ENCODE measurements around the gene PALLD. TPM values are rescaled to one million over a fixed set of nuclear protein-coding genes. Genes with fewer than 3 reads are reported as not detected.
A peak's percentile ranks its signal among the peaks of the same experiment; 100 is the strongest.

Gene PALLD
- total RNA-seq, 1 donor from 2014 or later = 22.9 TPM

DNA sequence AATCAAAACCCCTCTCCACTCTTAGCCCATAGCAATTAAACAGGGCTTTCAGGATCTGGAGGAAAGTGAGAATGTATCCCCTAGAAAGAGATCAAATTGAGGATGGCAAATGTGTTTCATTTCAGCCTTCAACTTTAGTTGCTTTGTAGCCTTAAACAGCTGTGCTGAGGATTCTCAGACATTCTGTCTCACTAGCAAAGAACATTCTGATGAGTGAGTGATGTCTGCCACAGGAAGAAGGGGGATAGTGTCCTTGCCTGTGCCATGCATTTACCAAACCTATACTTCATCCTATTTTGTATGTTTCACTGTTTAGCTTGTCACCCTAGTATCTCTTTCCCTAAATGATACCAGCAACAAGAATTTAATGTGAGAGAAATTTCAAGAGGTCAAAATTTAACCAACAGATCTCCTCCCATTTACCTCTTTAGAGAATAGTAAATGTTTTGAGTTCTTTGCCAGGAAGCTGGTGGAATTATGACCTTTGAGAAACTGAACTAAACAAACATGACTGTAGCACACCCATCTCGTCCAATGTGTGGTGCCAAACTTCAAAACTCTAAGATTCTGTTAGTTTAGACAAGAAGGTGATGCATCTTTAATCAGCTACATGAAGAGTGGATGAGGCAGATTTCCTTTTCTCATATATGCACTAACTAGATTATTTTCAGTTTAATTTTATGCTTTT is 165.6 kb downstream of the PALLD start:
- no peaks in the 10 kb centered on the region for H3K36me3 Mint-ChIP-seq (ENCODE audit: low read depth)

DNA sequence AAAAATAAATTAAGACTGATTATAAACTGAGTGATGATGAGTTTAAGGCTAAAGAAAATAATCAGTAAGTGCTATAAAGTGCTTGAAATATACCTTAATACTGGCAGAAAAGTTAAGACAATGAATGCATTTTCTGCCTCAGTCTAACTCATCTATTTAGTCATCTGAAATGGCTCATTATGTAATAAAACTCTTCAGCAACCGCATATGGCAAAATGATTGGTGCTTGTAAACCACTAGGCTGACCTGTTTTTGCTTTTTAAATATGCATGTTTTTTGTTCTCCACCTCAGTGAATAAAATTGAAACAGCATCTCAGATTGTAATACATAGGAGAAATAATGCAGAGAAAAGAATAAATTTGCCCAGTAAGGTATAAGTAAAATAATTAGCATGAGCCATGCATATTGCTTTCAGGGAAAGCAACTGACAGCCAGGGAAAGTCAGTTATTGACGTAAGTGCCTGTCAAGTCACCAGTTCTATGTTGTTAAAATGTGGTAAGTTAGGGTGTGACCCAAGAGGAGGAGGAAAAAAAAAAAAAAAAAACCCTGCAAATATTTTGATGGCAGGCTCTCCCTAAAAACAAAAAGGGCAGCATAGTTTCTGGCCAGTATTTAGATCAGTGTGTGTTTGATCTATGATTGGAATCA is 167.5 kb downstream of the PALLD start:
- Mint-ChIP-seq H3K4me1 (ENCODE audit: low read depth) (no peaks in the 10 kb centered on the region), H3K36me3 (ENCODE audit: low read depth) (no peaks in the 10 kb centered on the region), H3K27ac (no peak overlapping the region), H3K4me3 (no peak overlapping the region), H3K27me3 (ENCODE audit: insufficient read depth) (peaks cover 13% of the 10 kb centered on the region), H3K9me3 (no peaks in the 10 kb centered on the region)
- DNase-seq (ENCODE audit: low spot score) = no peak
- intact Hi-C loops (cut with micrococcal nuclease) = no loop called here

More for the DNA sequence above, 165.6 kb downstream of the PALLD start:
- DNase-seq (ENCODE audit: low spot score) = no peak
- H3K4me1 Mint-ChIP-seq (ENCODE audit: low read depth) = no peaks in the 10 kb centered on the region
- peaks cover 17% of the 10 kb centered on the region for H3K27me3 Mint-ChIP-seq (ENCODE audit: insufficient read depth)
- H3K27ac Mint-ChIP-seq = no peak overlapping the region
- H3K9me3 Mint-ChIP-seq = no peaks in the 10 kb centered on the region
- no peak overlapping the region for H3K4me3 Mint-ChIP-seq
- intact Hi-C loops (cut with micrococcal nuclease) = no loop called here

DNA sequence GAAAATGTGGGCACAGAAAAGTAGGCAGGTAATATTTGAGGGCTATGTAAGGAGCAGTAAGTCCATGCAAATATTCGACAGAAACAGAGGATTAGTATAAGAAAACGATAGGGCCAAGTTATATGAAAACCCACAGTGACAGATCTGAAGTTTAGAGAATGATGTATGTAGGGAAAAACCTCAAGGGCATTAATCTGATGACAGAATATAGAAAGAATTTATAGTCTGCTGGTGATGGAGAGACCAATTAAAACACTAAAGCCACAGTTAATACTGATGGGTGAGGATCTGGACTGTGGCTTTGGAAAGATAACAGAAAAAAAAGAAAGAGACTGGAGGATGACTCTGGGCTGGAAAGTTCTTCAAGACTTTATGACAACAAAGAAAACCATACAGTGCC is 169.7 kb downstream of the PALLD start:
- Mint-ChIP-seq H3K9me3 (no peaks in the 10 kb centered on the region), H3K4me3 (no peak overlapping the region), H3K4me1 (ENCODE audit: low read depth) (no peaks in the 10 kb centered on the region), H3K27me3 (ENCODE audit: insufficient read depth) (peaks cover 13% of the 10 kb centered on the region), H3K27ac (no peak overlapping the region), H3K36me3 (ENCODE audit: low read depth) (no peaks in the 10 kb centered on the region)
- intact Hi-C loops (cut with micrococcal nuclease) = no loop called here
- DNase-seq (ENCODE audit: low spot score) = no peak

DNA sequence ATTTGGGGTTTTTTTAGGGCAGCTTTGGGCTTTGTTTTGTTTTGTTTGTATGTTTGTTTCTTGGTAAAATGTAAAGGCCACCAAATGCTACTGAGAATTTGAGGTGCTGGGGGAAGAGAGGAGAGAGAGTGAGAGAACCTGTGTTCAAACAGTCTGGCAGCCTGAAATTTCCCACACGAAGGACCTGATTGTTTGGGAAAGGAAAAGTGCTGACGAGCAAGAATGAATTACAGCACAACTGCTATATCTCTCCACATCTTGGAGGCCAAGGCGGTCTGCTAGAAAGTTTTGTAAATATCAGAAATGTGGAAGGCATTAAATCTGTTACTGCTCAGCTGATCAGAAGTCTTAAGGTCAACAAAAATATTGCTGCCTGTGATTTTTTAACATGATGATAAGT is 170.5 kb downstream of the PALLD start:
- H3K4me1 Mint-ChIP-seq (ENCODE audit: low read depth) = no peaks in the 10 kb centered on the region
- no peak overlapping the region for H3K4me3 Mint-ChIP-seq
- H3K36me3 Mint-ChIP-seq (ENCODE audit: low read depth) = no peaks in the 10 kb centered on the region
- DNase-seq (ENCODE audit: low spot score) = no peak
- H3K27me3 Mint-ChIP-seq (ENCODE audit: insufficient read depth) = peaks cover 13% of the 10 kb centered on the region
- no peak overlapping the region for H3K27ac Mint-ChIP-seq
- no peaks in the 10 kb centered on the region for H3K9me3 Mint-ChIP-seq
- intact Hi-C loops (cut with micrococcal nuclease) = no loop called here

DNA sequence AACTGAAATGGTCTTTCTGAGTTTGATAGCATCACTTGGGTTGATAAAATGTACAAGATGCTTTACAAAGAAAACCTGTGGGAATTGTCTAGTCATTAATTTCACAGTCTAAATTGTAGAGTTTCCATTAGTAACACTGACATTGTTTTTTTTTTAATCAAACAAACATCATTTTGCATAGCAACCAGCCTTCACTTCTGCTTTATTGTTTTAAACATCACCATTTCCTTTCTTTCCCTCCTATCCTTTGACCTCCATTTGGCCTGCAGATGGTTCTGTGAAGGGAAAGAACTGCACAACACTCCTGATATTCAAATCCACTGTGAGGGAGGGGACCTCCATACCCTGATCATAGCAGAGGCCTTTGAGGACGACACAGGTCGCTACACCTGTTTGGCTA is 171.1 kb downstream of the PALLD start:
- Mint-ChIP-seq H3K9me3 (no peaks in the 10 kb centered on the region), H3K27ac (no peak overlapping the region), H3K27me3 (ENCODE audit: insufficient read depth) (peaks cover 13% of the 10 kb centered on the region), H3K4me1 (ENCODE audit: low read depth) (no peaks in the 10 kb centered on the region), H3K36me3 (ENCODE audit: low read depth) (no peaks in the 10 kb centered on the region), H3K4me3 (no peak overlapping the region)
- no peak for DNase-seq (ENCODE audit: low spot score)
- intact Hi-C loops (cut with micrococcal nuclease) = no loop called here

DNA sequence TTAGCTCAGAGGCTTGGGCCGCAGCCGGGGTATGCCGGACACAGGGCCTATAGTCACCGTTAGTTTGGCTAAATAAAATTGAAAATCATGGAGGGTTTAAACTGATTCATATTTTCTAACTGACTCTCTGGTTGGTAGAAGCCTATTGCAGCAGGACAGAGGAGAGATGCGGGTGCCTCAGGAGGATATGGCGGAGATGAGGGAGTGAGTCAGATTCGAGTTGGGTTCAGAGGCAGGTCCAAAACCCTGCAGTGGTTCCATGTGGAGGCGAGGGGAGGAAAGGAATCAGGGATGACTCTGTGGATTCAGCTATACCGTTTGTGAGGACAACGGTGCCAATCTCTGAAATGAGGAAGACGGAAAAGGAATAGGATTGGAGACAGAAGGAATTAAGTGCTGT is 176.6 kb downstream of the PALLD start:
- no peak for DNase-seq (ENCODE audit: low spot score)
- H3K27ac Mint-ChIP-seq = no peak overlapping the region
- H3K27me3 Mint-ChIP-seq (ENCODE audit: insufficient read depth) = no peaks in the 10 kb centered on the region
- no peak overlapping the region for H3K4me3 Mint-ChIP-seq
- H3K4me1 Mint-ChIP-seq (ENCODE audit: low read depth) = no peaks in the 10 kb centered on the region
- no peaks in the 10 kb centered on the region for H3K36me3 Mint-ChIP-seq (ENCODE audit: low read depth)
- no peaks in the 10 kb centered on the region for H3K9me3 Mint-ChIP-seq
- intact Hi-C loops (cut with micrococcal nuclease) = no loop called here

DNA sequence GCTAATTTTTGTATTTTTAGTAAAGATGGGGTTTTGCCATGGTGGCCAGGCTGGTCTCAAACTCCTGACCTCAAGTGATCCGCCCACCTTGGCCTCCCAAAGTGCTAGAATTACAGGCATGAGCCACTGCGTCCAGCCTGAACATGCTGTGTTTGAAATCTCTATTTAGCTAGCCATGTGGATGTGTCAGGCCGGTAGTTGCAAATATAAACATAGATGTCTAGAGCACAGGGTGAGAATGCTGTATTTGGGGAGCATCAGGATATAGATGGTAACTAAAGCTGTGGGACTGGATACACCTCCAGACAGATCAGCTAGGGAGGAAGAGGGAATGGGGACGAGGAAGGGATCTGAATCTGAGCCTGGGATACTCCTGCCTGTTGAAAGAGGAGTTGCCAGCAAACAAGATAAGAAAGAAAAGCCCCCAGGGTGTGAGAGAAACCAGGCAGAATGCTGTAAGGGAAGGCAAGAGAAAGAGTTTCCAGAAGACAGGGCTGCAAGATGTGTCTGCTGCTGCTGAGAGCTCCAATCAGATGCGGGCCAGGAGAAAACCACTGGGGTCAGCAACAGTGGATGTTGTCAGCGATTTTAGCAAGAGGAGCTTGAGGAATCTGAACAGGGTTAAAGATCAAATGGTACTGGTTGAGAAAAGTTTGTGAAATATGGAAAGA is 177.4 kb downstream of the PALLD start:
- no peak overlapping the region for H3K4me3 Mint-ChIP-seq
- H3K9me3 Mint-ChIP-seq = no peaks in the 10 kb centered on the region
- H3K27me3 Mint-ChIP-seq (ENCODE audit: insufficient read depth) = no peaks in the 10 kb centered on the region
- H3K27ac Mint-ChIP-seq = no peak overlapping the region
- no peak for DNase-seq (ENCODE audit: low spot score)
- no peaks in the 10 kb centered on the region for H3K4me1 Mint-ChIP-seq (ENCODE audit: low read depth)
- intact Hi-C loops (cut with micrococcal nuclease) = no loop called here
- no peaks in the 10 kb centered on the region for H3K36me3 Mint-ChIP-seq (ENCODE audit: low read depth)

DNA sequence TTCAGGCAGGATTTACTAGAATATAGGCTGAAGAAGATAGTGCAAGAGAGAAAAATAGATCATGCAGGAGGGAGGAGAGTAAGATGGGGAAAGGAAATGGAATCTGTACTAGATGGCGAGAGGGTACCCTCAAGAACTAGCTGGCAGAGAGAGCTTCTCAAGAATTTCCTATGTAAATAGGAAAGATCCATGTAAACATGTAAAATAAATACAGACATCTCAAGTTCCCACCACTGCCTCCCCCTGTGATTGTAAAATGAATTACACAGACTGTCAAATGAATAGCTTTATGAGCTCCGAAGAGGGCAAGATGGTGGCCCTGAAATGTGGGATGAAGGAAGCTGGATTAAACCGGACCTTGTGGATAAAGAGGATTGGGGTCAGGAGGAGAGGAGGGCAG is 178.0 kb downstream of the PALLD start:
- DNase-seq (ENCODE audit: low spot score) = no peak
- H3K4me1 Mint-ChIP-seq (ENCODE audit: low read depth) = no peaks in the 10 kb centered on the region
- H3K27me3 Mint-ChIP-seq (ENCODE audit: insufficient read depth) = no peaks in the 10 kb centered on the region
- no peaks in the 10 kb centered on the region for H3K36me3 Mint-ChIP-seq (ENCODE audit: low read depth)
- intact Hi-C loops (cut with micrococcal nuclease) = no loop called here
- H3K27ac Mint-ChIP-seq = no peak overlapping the region
- no peak overlapping the region for H3K4me3 Mint-ChIP-seq
- H3K9me3 Mint-ChIP-seq = no peaks in the 10 kb centered on the region

DNA sequence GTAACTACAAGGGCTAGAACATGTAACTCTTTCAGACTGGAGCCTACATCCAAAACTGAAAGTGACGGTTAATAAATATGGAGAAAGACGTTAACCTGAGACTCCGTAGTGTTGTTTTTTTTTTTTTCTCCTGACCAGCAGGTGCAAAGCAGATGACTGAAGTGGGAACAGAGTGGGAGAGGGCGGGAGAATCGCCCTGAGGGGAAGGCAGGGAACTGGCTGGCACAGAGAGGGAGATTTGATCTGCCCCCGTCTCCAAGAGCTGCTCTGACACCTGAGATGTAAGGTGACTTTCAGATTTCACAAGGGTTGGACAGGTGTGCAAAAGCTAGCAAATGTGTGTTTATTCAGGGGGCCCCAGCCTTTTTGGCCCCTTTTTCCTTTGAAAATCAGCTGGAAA is 180.2 kb downstream of the PALLD start:
- H3K4me3 Mint-ChIP-seq = no peak overlapping the region
- DNase-seq (ENCODE audit: low spot score) = no peak
- intact Hi-C loops (cut with micrococcal nuclease) = no loop called here
- no peaks in the 10 kb centered on the region for H3K27me3 Mint-ChIP-seq (ENCODE audit: insufficient read depth)
- H3K4me1 Mint-ChIP-seq (ENCODE audit: low read depth) = no peaks in the 10 kb centered on the region
- H3K9me3 Mint-ChIP-seq = no peaks in the 10 kb centered on the region
- H3K36me3 Mint-ChIP-seq (ENCODE audit: low read depth) = no peaks in the 10 kb centered on the region
- H3K27ac Mint-ChIP-seq = no peak overlapping the region

DNA sequence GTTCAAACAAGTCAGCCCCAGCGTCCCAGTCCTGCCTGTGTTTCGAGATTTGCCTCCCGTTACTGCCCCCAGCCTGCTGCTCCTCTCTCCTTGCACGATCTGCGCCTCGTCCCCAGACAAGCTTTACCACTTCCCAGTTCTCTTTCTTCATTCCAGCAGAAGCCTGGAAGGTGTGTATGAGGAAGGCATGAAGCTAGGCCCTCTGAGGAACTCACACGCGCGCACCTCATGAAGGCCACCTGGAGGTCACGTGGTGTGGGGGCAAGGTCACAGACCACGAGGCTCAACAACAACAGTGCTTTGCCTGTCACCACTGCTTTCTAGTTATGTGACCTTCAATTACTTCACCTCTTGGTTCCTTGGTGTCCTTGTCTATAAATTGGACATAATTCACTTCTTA is 181.0 kb downstream of the PALLD start:
- intact Hi-C loops (cut with micrococcal nuclease) = no loop called here
- Mint-ChIP-seq H3K27me3 (ENCODE audit: insufficient read depth) (peaks cover 2% of the 10 kb centered on the region), H3K4me3 (no peak overlapping the region), H3K9me3 (no peaks in the 10 kb centered on the region), H3K36me3 (ENCODE audit: low read depth) (no peaks in the 10 kb centered on the region), H3K27ac (no peak overlapping the region), H3K4me1 (ENCODE audit: low read depth) (no peaks in the 10 kb centered on the region)
- no peak for DNase-seq (ENCODE audit: low spot score)

DNA sequence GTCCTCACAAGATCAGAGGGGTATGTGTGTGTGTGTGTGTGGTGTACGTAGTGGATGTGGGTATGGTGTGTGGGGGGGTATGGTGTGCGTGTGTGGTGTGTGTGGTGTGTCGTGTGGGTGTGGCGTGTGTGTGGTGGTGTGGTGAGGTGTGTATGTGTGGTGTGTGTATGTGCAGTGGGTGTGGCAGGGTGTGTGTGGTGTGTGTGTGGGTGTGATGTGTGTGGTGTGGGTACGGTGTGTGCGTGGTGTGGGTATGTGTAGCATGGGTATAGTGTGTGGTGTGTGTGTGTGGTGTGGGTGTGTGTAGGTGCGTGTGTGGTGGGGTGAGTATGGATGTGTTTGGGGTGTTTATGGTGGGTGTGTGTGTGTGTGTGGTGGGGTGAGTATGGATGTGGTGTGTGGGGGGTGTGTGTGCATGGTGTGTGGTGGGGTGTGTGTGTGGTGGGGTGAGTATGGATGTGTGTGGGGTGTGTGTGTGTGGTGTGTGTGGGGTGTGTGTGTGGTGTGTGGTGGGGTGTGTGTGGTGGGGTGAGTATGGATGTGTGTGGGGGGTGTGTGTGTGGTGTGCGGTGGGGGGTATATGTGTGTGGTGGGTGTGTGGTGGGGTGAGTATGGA is 182.0 kb downstream of the PALLD start:
- Mint-ChIP-seq H3K36me3 (ENCODE audit: low read depth) (no peaks in the 10 kb centered on the region), H3K4me1 (ENCODE audit: low read depth) (no peaks in the 10 kb centered on the region), H3K27ac (peak overlapping the region; percentile 16), H3K27me3 (ENCODE audit: insufficient read depth) (peaks cover 2% of the 10 kb centered on the region), H3K4me3 (no peak overlapping the region), H3K9me3 (no peaks in the 10 kb centered on the region)
- intact Hi-C loops (cut with micrococcal nuclease) = no loop called here
- DNase-seq (ENCODE audit: low spot score) = no peak

DNA sequence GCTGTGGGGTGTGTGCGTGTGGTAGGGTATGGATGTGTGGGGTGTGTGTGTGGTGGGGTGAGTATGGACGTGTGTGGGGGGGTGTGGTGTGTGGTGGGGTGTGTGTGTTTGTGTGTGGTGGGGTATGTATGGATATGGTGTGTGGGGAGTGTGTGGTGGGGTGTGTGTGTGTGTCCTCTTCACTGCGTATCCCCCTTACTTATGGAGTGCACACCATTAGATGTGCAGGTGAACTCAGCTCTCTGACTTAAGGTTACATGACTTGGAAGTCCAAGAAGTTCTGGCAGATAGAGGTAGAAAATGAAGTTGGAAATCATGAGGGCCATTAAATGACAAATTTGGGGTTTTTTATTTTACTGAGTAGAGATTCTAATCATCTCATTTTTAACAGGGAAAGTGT is 182.5 kb downstream of the PALLD start:
- H3K4me1 Mint-ChIP-seq (ENCODE audit: low read depth) = no peaks in the 10 kb centered on the region
- H3K36me3 Mint-ChIP-seq (ENCODE audit: low read depth) = no peaks in the 10 kb centered on the region

DNA sequence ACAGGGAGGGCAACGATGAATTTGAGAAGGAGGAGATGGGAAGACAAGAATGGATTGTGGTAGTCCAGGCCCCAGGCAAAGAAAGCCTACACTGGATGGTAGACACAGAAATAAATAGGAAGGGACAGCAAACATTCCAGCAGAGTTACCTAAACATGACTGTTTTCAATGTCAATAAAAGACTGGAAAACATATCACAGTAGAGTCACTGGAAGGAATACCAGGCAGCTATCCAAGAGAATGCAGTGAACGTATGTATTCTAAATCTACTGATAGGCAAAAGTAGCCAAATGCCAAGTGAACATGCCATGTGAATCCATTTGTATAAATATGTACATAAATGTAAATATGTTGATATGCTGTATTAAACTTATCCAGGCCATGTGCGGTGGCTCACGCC is 183.0 kb downstream of the PALLD start:
- Mint-ChIP-seq H3K36me3 (ENCODE audit: low read depth) (no peaks in the 10 kb centered on the region), H3K27me3 (ENCODE audit: insufficient read depth) (peaks cover 2% of the 10 kb centered on the region), H3K4me3 (no peak overlapping the region), H3K9me3 (no peaks in the 10 kb centered on the region), H3K27ac (no peak overlapping the region), H3K4me1 (ENCODE audit: low read depth) (no peaks in the 10 kb centered on the region)
- DNase-seq (ENCODE audit: low spot score) = no peak
- intact Hi-C loops (cut with micrococcal nuclease) = no loop called here

More for the DNA sequence above, 182.5 kb downstream of the PALLD start:
- Mint-ChIP-seq H3K4me3 (no peak overlapping the region), H3K27ac (no peak overlapping the region), H3K27me3 (ENCODE audit: insufficient read depth) (peaks cover 2% of the 10 kb centered on the region), H3K9me3 (no peaks in the 10 kb centered on the region)
- intact Hi-C loops (cut with micrococcal nuclease) = no loop called here
- no peak for DNase-seq (ENCODE audit: low spot score)

Data from activated T-helper 1 cell treated with anti-CD3 and anti-CD28 coated beads, Interleukin-12 subunit alpha, Interleukin-12 subunit beta, Interleukin-2, Interleukin-4 antibody, amounts not matched to agents 30 ng/mL and 10 ng/mL and 1 ng/mL, durations not matched to agents 14 hours and 24 hours and 36 hours (primary cell).